Activated B cell treated with CpG ODN at 0.5 μM for 24 hours (primary cell): ENCODE data around the gene BAIAP2L1. TPM values are rescaled to one million over a fixed set of nuclear protein-coding genes. Genes with fewer than 3 reads are reported as not detected.

Experiments used
- ATAC-seq: fragments of 200-7000 bp; cut with Tn5 transposase; one replicate; pipeline ENCODE4 v1.10.0; 2021; ENCODE audit warnings: low read depth, mild to moderate bottlenecking, moderate library complexity
- CTCF ChIA-PET: fragments of 350-600 bp; sonication (Branson Sonifier 250); formaldehyde crosslinking; loops from one replicate; lab custom pipeline; 2021; ENCODE audit warnings: antibody characterized with exemption; lab: Charles Lee
- POLR2A ChIA-PET: fragments of 350-600 bp; sonication (Branson Sonifier 250); formaldehyde crosslinking; loops from one replicate; lab custom pipeline; 2021; ENCODE audit warnings: antibody characterized with exemption; lab: Charles Lee
- DNase-seq: peaks from one replicate; pipeline ENCODE4 v3.0.0; 2022
- H3K27ac Mint-ChIP-seq: one replicate; pipeline ENCODE4 v1.8.0; 2020; ENCODE audit warnings: mixed read lengths
- H3K27me3 Mint-ChIP-seq: one replicate; pipeline ENCODE4 v1.8.0; 2021; ENCODE audit warnings: mixed read lengths
- H3K36me3 Mint-ChIP-seq: one replicate; pipeline ENCODE4 v1.8.0; 2021; ENCODE audit warnings: low read depth, mixed read lengths
- H3K4me1 Mint-ChIP-seq: one replicate; pipeline ENCODE4 v1.8.0; 2021; ENCODE audit warnings: mixed read lengths
- H3K4me3 Mint-ChIP-seq: one replicate; pipeline ENCODE4 v1.8.0; 2020; ENCODE audit warnings: mild to moderate bottlenecking, mixed read lengths
- H3K9me3 Mint-ChIP-seq: one replicate; pipeline ENCODE4 v1.8.0; 2020; ENCODE audit warnings: mixed read lengths
- CTCF ChIP-seq: fragments of 200-600 bp; IDR thresholded peaks from one replicate; pipeline ENCODE4 v1.8.0; 2022; ENCODE audit warnings: antibody characterized with exemption, mild to moderate bottlenecking
- intact Hi-C: fragments of 100-400 bp; cut with micrococcal nuclease; formaldehyde crosslinking; loops from one replicate; pipeline ENCODE4 v1.15.1; 2024
- total RNA-seq: library from RNA; stranded (reverse); gene quantifications from 2 replicates; pipeline ENCODE4 v1.2.3, GENCODE V29; 2022

The BAIAP2L1 gene
- total RNA-seq, 1 donor from 2014 or later = 8.1 TPM

GRCh38 chr7:98398567-98399372 is 2.1 kb downstream of the BAIAP2L1 start:
- CTCF ChIA-PET = no interaction called here
- intact Hi-C loops = no loop called here

GRCh38 chr7:98396768-98397167 is 4.1 kb downstream of the BAIAP2L1 start:
- POLR2A ChIA-PET = no interaction called here
- DNase-seq = no peak
- Mint-ChIP-seq H3K4me1 (peaks cover 16% of the 10 kb centered on the region), H3K27me3 (peaks cover 16% of the 10 kb centered on the region), H3K27ac (no peak overlapping the region), H3K4me3 (no peak overlapping the region), H3K9me3 (no peaks in the 10 kb centered on the region), H3K36me3 (no peaks in the 10 kb centered on the region)
- CTCF ChIA-PET = no interaction called here
- ATAC-seq = no peak
- intact Hi-C loops = no loop called here
- no peak for TF ChIP-seq CTCF

More at GRCh38 chr7:98398567-98399372, 2.1 kb downstream of the BAIAP2L1 start:
- POLR2A ChIA-PET = interaction anchor here (0.6 kb wide), 1 partner anchor 14 kb away, joined by 3 read pairs; no protein-coding TSS in a partner anchor
- DNase-seq (no peak), ATAC-seq (no peak)
- peaks cover 16% of the 10 kb centered on the region for H3K27me3 Mint-ChIP-seq
- peaks cover 18% of the 10 kb centered on the region for H3K4me1 Mint-ChIP-seq
- H3K27ac Mint-ChIP-seq = no peak overlapping the region
- no peak for TF ChIP-seq CTCF
- H3K9me3 Mint-ChIP-seq = no peaks in the 10 kb centered on the region
- peak overlapping the region; percentile 76 for H3K4me3 Mint-ChIP-seq
- H3K36me3 Mint-ChIP-seq = no peaks in the 10 kb centered on the region

GRCh38 chr7:98395951-98396350 is 4.9 kb downstream of the BAIAP2L1 start:
- no peak overlapping the region for H3K27ac Mint-ChIP-seq
- ChIA-PET POLR2A (no interaction called here), CTCF (no interaction called here)

DNA sequence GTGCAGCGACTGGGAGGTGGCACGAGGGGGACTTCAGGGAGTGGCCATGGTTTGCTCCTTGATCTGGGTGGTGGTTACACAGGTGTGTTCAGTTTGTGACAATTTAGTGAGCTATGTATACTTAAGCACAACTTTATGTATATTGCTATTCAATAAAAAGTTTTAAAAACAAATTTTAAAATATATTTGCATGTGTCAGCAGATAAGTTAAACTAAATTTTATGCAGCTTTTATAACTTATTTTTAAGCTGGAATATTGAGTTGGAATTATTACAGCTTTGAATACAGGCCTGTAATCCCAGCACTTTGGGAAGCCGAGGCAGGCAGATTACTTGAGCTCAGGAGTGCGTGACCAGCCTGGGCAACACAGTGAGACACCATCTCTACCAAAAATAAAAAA is 5.4 kb downstream of the BAIAP2L1 start:
- ATAC-seq (no peak), DNase-seq (no peak)
- Mint-ChIP-seq H3K27me3 (peaks cover 16% of the 10 kb centered on the region), H3K36me3 (no peaks in the 10 kb centered on the region), H3K9me3 (no peaks in the 10 kb centered on the region), H3K4me3 (no peak overlapping the region), H3K4me1 (peaks cover 13% of the 10 kb centered on the region), H3K27ac (no peak overlapping the region)
- POLR2A ChIA-PET = no interaction called here
- CTCF ChIA-PET = no interaction called here
- TF ChIP-seq CTCF = no peak
- intact Hi-C loops = no loop called here

More at GRCh38 chr7:98395951-98396350, 4.9 kb downstream of the BAIAP2L1 start:
- peaks cover 13% of the 10 kb centered on the region for H3K4me1 Mint-ChIP-seq
- peaks cover 16% of the 10 kb centered on the region for H3K27me3 Mint-ChIP-seq
- no peaks in the 10 kb centered on the region for H3K9me3 Mint-ChIP-seq
- TF ChIP-seq CTCF = no peak
- H3K4me3 Mint-ChIP-seq = no peak overlapping the region
- no peak for DNase-seq
- H3K36me3 Mint-ChIP-seq = no peaks in the 10 kb centered on the region
- no peak for ATAC-seq
- intact Hi-C loops = no loop called here

DNA sequence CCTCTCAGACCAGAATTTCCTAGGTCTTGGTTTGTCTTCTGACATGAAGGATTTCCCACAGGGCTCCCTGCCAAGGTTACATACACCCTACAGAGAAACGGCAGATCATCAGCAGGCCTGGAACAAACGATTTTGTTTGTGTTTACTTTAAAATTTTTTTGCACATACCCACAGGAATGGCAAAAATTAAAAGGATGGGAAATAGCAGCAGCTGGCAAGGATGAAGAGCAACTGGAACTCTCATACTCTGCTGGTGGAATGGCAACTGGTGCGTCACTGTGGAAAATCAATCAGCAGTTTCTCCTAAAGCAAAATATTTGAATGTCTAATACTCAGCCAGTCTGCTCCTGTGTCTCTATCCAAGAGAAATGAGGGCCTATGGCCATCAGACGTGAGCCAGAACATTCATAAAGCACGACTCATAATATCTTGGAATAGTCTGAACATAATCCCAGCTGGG is 6.5 kb downstream of the BAIAP2L1 start:
- no peak for ATAC-seq
- TF ChIP-seq CTCF = no peak

More for the DNA sequence above, 6.5 kb downstream of the BAIAP2L1 start:
- Mint-ChIP-seq H3K27ac (no peak overlapping the region), H3K9me3 (no peaks in the 10 kb centered on the region), H3K4me1 (peaks cover 6% of the 10 kb centered on the region), H3K4me3 (no peak overlapping the region), H3K27me3 (peaks cover 14% of the 10 kb centered on the region), H3K36me3 (no peaks in the 10 kb centered on the region)
- POLR2A ChIA-PET = no interaction called here
- CTCF ChIA-PET = no interaction called here
- intact Hi-C loops = no loop called here
- DNase-seq = no peak
